Muscle layer of colon (tissue), 2 donors: ENCODE results near the gene TSC2.
"Not testable (repeated sequence)": the region's sequence is repeated elsewhere in the genome, so short reads cannot be mapped to it uniquely, and the experiment has no call there.

ENCODE experiments used
- H3K27ac ChIP-seq: one replicate; pipeline ENCODE4 v1.7.0; 2013; ENCODE audit warnings: low read depth, mild to moderate bottlenecking, low read length, moderate library complexity
- H3K27me3 ChIP-seq, 2 donors: one replicate each; pipeline ENCODE4 v1.7.0; 2013; ENCODE audit warnings: low read length in 2 of 2, mild to moderate bottlenecking in 2 of 2; ENCODE audit not compliant: insufficient read depth in 2 of 2, control insufficient read depth in 1 of 2
- H3K36me3 ChIP-seq: one replicate; pipeline ENCODE4 v1.7.0; 2013; ENCODE audit warnings: mild to moderate bottlenecking, low read length; ENCODE audit not compliant: insufficient read depth
- H3K4me1 ChIP-seq: one replicate; pipeline ENCODE4 v1.7.0; 2013; ENCODE audit warnings: mild to moderate bottlenecking, low read length; ENCODE audit not compliant: insufficient read depth
- H3K4me3 ChIP-seq, 2 donors: one replicate each; pipeline ENCODE4 v1.7.0; 2013; ENCODE audit warnings: low read length in 2 of 2, low read depth in 1 of 2, mild to moderate bottlenecking in 1 of 2, moderate library complexity in 1 of 2
- H3K9ac ChIP-seq: one replicate; pipeline ENCODE4 v1.7.0; 2013; ENCODE audit warnings: low read length
- H3K9me3 ChIP-seq: one replicate; pipeline ENCODE4 v1.7.0; 2013; ENCODE audit warnings: mild to moderate bottlenecking, low read length
- donor health status: abdominal sarcoma.
- donor health status: Adenocarcinoma of cecum.

The TSC2 gene

GRCh38 chr16:2117341-2117740 lies 69.6 kb downstream of the TSC2 start:
- not testable (repeated sequence) for H3K9ac ChIP-seq, H3K27me3 ChIP-seq, H3K36me3 ChIP-seq, H3K4me3 ChIP-seq, H3K4me1 ChIP-seq, H3K9me3 ChIP-seq, H3K27ac ChIP-seq

- H3K4me3 ChIP-seq, result not testable (repeated sequence)
These were observed 70.4 kb downstream of the TSC2 start for GRCh38 chr16:2117960-2118722.

GRCh38 chr16:2121325-2121724 lies 73.5 kb downstream of the TSC2 start:
- H3K4me3 ChIP-seq, H3K9me3 ChIP-seq, H3K36me3 ChIP-seq, H3K27me3 ChIP-seq: not testable (repeated sequence)
- H3K4me1 ChIP-seq, result peaks cover 16% of the 10 kb centered on the region
- H3K27ac ChIP-seq, result peak overlapping the region; percentile 93
- peak overlapping the region; percentile 33 for H3K9ac ChIP-seq

More at GRCh38 chr16:2117960-2118722, 70.4 kb downstream of the TSC2 start:
- H3K27ac ChIP-seq, H3K9ac ChIP-seq, H3K9me3 ChIP-seq, H3K27me3 ChIP-seq, H3K36me3 ChIP-seq: not testable (repeated sequence)
- H3K4me1 ChIP-seq, result peaks cover 10% of the 10 kb centered on the region

DNA sequence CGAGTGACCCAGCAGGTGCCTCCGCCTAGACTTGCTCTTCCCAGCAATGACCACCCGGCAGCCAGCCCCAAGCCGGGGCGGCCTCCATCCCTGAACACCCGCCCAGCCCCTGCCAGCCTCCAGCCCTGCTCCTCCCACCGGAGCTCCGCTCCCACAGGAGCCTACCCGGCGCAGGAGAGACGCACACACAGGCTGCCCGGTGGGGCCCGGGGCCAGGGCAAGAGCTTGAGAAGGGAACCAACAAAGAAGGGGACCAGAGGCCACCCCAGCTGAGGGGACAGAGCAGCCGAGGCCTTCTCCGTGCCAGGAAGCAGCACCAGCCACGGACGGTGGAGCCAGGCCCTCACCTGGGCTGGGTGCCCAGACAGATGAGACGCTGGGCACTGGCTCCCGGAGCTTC lies 74.1 kb downstream of the TSC2 start:
- H3K27ac ChIP-seq, result peak overlapping the region; percentile 93
- no peak overlapping the region for H3K4me3 ChIP-seq
- H3K9me3 ChIP-seq, result no peaks in the 10 kb centered on the region
- no peaks in the 10 kb centered on the region for H3K36me3 ChIP-seq
- H3K4me1 ChIP-seq, result peaks cover 19% of the 10 kb centered on the region
- peak overlapping the region; percentile 33 for H3K9ac ChIP-seq
- no peaks in the 10 kb centered on the region for H3K27me3 ChIP-seq

DNA sequence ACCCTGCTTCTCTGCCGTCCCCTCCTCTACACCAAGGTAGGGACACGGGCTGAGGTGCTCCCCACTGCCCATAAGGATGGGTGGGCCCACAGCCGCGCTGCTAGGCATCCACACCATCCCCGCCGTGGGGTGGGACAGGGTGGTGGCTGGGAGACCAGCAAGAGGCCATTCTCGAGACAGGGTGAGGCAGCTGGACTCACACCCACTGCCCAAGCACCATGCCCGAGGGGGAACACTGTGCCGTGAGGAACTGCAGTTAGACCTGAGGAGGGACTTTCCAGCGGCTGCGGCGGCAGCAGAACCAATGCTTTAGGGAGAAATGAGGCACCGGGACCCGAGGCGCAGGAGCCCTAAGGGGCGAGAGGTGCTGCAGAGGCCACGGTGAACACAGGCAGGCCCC lies 74.6 kb downstream of the TSC2 start:
- no peaks in the 10 kb centered on the region for H3K9me3 ChIP-seq
- no peaks in the 10 kb centered on the region for H3K27me3 ChIP-seq
- H3K4me3 ChIP-seq, result no peak overlapping the region
- H3K4me1 ChIP-seq, result peaks cover 25% of the 10 kb centered on the region
- peak overlapping the region; percentile 71 for H3K9ac ChIP-seq
- peak overlapping the region; percentile 76 for H3K27ac ChIP-seq
- no peaks in the 10 kb centered on the region for H3K36me3 ChIP-seq

DNA sequence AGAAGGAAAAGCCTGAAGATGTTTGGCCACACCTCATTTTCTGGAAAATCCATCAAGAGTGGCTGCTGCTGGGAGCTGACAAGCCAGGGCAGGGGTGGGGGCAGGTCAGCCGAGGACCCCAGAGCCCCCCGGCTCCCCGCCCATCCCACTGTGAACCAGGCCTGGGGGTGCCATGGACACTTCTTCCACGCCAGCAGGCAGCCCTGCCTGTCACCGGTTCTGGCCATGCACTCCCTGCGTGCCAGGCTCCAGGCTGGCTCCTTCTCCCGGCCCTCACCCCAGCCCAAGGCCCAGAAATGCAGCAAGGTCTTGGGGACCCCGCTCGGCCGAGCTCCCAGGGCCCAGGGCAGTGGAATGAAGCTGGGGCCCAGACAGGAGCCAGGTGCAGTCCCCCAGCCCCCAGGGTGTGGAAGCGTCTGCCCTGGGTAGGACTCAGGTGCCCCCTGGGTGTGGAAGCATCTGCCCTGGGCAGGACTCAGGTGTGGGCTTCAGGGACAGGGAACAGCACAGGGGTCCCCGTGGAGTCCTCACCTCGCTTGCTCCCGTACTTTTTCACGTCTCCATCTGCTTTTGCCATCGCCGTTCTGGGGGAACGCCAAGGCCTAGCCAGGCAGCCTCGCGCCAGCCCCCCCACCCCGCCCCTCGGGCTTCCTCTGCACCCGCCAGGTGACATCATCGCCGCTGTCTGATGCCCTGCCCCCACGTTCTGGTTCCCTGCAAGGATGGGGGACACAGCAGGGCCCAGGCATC lies 75.3 kb downstream of the TSC2 start:
- H3K27me3 ChIP-seq, H3K36me3 ChIP-seq, H3K9me3 ChIP-seq, H3K4me3 ChIP-seq: not testable (repeated sequence)
- H3K27ac ChIP-seq, result peak overlapping the region; percentile 76
- peaks cover 26% of the 10 kb centered on the region for H3K4me1 ChIP-seq
- H3K9ac ChIP-seq, result peak overlapping the region; percentile 71

DNA sequence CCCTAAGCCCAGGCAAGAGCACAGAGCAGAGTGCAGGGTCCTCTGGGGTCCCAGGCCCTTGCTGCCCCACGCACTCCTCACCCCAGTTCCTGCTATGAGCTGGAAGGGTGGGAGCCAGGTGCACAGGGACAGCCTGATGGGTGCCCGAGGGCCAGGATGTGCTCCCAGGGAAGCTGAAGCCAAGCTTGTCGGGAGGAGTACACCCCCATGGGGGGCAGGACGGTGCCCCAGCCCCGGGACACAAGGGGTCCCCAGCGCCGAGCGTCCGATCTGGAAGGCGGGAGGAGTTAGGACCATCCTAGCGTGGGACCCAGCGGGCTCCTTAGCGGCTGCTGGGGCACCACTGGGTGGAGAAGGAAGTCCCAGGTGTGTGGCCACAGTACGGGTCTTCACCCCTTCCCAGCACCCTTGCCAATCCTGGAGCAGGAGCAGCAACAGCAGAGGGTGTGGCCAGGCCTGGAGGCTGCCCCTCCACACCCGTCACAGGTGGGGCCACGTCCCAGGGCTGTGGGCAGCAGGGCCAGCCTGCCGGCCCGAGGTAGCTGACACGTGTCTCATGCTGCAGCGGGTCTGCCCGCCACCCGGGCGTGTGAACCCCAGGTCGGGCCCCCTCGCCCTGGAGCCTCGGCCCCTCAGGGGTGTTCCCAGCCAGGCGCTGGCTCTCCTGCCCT lies 76.1 kb downstream of the TSC2 start:
- H3K9ac ChIP-seq, result peak overlapping the region; percentile 44
- H3K4me3 ChIP-seq, H3K27me3 ChIP-seq, H3K36me3 ChIP-seq, H3K9me3 ChIP-seq: not testable (repeated sequence)
- peak overlapping the region; percentile 66 for H3K27ac ChIP-seq
- H3K4me1 ChIP-seq, result peaks cover 32% of the 10 kb centered on the region

- H3K9me3 ChIP-seq, H3K36me3 ChIP-seq, H3K27me3 ChIP-seq: not testable (repeated sequence)
- Histone ChIP-seq H3K4me1 (peaks cover 33% of the 10 kb centered on the region), H3K27ac (peak overlapping the region; percentile 66), H3K4me3 (peak overlapping the region in 1 of 2 donors; percentile 26), H3K9ac (peak overlapping the region; percentile 44)
These were observed 76.5 kb downstream of the TSC2 start for GRCh38 chr16:2124377-2124693.

- H3K9me3 ChIP-seq, H3K36me3 ChIP-seq, H3K27me3 ChIP-seq: not testable (repeated sequence)
- peak overlapping the region; percentile 66 for H3K27ac ChIP-seq
- H3K4me3 ChIP-seq, result peak overlapping the region; percentile 26 to 50
- H3K4me1 ChIP-seq, result peaks cover 33% of the 10 kb centered on the region
- H3K9ac ChIP-seq, result peak overlapping the region; percentile 49
These were observed 77.1 kb downstream of the TSC2 start for GRCh38 chr16:2124694-2125444.

- Histone ChIP-seq H3K9ac (peak overlapping the region; percentile 49), H3K4me3 (peak overlapping the region; percentile 12 to 50), H3K4me1 (peaks cover 29% of the 10 kb centered on the region), H3K27ac (peak overlapping the region; percentile 66)
- not testable (repeated sequence) for H3K27me3 ChIP-seq, H3K9me3 ChIP-seq, H3K36me3 ChIP-seq
These were observed 77.8 kb downstream of the TSC2 start for GRCh38 chr16:2125609-2126008.

DNA sequence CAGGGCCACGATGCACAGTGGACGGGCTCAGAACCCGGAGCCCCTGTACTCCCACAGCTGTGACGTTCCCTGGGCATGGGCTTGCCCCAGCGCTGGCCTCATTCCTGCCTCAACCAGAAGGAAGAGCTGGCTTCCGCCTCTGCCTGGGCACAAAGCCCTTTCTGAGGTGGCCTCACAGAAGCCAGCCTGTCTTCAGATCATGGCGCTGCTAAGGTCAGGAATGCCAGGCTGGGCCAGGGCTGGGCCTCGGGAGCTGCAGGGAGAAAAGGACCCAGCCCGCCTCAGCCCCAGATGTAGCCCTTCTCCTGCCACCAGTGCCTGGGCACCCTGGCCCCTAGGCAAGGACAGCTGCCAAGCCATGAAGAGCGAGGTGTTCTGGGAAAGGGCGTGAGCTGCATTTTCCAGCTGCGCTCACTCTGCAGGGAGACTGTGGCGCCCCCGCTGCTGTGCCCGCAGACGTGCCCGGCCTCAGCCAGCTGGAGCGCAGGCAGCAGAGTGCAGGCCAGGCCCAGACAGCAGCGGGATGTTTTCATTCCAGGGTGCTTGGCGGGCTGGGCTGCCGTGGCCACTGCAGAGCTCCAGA lies 78.5 kb downstream of the TSC2 start:
- H3K36me3 ChIP-seq, H3K9me3 ChIP-seq, H3K27me3 ChIP-seq, H3K4me3 ChIP-seq: not testable (repeated sequence)
- peak overlapping the region; percentile 90 for H3K27ac ChIP-seq
- peak overlapping the region; percentile 57 for H3K9ac ChIP-seq
- H3K4me1 ChIP-seq, result peaks cover 29% of the 10 kb centered on the region
